NOMO-1 treated with dmso at 0.1 percent for 144 hours (cell line): ENCODE measurements around the gene LCTL.
"Not testable (repeated sequence)": the region's sequence is repeated elsewhere in the genome, so short reads cannot be mapped to it uniquely, and the experiment has no call there.

Source experiments
- DNase-seq: peaks from one replicate; lab custom pipeline; 2025; ENCODE audit not compliant: unreplicated experiment; lab: John Stamatoyannopoulos, UW

Gene LCTL

DNA sequence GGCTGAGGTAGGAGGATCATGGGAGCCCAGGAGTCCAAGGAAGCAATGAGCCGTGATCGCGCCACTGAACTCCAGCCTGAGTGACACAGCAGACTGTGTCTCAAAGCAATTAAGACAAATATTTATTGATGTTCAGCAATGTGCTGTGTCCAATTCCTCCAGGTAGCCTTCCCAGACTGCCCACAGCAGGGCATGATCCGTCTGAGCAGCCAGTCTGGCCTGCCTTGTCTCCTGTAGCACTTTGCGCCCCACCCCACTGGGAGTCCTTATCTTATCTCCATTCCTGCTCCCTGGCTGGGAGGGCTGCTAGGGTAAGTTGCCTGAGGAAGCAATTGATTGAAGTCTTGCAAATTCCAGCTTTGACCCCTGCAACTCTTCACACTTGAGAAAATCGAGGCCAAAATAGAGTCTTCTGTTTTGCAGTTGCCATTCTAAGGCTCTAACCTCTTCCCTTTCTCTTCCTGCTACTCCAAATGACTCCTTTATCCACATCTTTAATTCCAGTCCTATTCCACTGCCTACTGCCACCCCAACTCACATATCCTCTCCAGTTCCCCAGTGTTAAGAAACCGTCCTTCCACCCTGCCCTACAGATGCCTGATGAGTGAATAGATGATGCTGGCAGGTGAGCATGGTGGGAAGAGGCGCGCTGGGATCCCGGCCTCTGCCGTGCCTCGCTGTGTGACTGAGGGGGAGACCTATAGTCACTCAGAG is 26.9 kb upstream of the LCTL start:
- no peak for DNase-seq

DNA sequence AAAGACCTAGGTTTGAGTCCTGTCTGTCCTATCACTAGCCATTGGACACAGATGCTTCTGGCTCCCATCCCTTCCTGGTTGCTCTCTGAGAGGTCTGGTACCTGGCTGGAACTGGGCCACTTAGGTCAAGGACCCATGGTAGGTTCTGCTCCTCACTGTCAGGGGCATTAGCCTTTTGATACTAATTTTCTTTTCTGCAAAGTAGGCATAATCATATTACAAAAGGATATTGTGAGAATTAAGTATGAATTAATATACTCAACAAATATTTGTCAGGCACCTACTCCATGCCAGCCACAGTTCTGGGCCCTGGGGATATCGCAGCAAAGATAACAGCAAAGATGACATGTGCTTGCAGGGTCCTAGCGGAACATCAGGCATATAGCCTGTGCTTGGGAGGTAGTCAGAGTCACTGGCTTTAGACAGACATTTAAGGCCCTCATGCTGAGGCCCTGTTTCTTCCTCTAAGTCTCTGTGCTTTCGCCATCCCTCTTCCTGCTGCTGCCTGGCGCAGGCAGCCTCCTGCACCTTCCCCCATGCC is 25.6 kb upstream of the LCTL start:
- no peak for DNase-seq

DNA sequence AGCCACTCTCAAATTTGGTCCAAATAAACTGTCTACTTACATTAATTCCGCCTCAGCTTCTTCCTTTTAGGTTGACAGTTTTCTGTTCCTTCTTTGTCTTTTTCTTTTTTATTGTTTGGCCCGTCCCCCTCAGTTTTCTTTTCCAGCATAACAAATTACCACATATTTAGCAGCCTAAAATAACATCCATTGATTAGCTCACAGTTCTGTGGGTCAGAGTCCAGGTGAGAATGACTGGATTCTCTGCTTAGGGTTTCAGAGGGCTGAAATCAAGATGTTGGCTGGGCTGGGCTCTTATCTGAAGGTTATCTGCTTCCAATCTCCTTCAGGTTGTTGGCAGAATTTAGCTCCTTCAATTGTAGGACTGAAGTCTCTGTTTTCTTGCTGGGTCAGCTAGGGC is 24.6 kb upstream of the LCTL start:
- DNase-seq = no peak

DNA sequence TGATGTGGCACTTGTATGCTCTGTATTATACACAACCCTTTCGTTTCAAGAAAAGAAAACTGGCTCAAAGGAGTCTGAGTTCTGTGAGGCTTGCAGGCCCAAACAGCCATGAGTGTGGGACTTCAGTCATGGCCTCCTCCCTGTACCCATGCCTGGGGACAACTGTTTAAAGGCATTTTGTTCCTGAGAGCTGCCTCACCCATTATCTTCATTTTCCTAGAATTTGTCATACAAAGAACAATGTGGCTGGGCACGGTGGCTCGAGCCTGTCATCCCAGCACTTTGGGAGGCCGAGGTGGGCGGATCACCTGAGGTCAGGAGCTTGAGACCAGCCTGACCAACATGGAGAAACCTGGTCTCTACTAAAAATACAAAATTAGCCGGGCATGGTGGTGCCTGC is 23.6 kb upstream of the LCTL start:
- DNase-seq = not testable (repeated sequence)

DNA sequence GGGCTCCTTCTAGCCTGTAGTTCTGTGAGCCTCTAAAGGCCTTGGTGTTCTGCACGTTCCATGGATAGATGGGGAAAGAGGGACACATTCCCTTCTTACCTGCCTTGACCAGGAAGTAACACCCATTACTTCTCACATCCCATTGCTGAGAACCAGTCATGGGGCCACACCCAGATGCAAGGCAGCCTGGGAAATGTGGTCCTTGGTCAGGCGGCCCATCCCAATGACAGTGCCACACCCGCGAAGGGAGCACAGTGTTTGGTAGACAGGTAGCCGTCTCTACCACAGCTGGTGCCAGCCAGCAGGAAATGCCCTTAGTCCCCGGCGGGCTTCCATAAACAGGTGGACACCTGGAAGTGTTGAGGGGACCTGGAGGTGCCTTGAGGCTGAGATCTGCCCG is 23.2 kb upstream of the LCTL start:
- DNase-seq = no peak

DNA sequence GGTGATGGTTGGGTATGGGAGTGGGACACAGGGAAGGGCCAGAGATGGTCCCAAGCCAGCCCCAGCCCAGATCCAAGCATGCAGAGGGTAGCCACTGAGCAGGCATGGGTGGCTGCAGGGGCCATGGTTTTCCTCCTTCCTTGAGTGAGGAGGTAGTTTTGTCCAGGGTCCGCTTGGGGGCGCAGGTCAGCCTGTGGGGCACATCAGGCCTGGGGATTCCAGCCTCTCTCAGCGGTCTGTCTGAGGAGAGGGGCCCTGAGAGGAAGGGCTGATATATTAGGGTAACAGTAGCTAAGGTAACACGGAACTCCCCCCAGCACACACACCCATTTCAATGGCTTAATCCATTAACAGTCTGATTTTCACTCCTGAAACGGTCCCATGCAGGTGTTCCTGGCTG is 22.7 kb upstream of the LCTL start:
- DNase-seq = no peak

DNA sequence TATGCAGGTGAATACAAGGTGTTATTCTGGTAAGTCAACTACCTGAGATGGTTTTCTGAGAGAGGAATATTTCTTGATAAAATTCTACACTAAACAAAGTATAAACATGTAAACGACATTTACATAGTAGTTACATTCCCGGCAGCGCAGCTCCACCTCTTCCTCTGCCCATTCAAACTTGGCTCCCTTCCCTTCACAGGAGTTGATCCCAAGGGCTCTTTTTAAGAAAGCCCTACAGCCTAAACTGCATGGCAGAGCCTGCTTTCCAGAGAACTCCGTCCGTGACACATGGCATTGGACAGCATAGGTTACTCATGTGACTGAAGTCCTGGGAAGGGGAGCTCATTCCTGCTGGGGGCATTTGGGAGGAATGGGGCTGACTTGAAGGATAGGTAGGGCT is 22.0 kb upstream of the LCTL start:
- no peak for DNase-seq

DNA sequence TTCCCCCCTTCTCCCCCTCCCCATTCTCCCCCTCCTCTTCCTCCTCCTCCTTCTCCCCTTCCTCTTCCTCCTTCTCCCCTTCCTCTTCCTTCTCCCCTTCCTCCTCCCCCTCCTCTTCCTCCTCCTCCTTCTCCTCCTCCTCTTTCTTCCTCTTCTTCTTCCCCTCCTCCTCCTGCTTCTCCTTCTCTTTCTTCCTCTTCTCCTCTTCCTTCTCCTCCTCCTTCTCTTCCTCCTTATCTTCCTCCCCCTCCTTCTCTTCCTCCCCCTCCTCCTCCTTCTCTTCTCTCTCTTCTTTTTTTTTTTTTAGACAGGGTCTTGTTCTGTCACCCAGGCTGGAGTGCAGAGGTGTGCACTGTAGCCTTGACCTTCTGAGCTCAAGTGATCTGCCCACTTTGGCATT is 21.2 kb upstream of the LCTL start:
- DNase-seq = no peak

DNA sequence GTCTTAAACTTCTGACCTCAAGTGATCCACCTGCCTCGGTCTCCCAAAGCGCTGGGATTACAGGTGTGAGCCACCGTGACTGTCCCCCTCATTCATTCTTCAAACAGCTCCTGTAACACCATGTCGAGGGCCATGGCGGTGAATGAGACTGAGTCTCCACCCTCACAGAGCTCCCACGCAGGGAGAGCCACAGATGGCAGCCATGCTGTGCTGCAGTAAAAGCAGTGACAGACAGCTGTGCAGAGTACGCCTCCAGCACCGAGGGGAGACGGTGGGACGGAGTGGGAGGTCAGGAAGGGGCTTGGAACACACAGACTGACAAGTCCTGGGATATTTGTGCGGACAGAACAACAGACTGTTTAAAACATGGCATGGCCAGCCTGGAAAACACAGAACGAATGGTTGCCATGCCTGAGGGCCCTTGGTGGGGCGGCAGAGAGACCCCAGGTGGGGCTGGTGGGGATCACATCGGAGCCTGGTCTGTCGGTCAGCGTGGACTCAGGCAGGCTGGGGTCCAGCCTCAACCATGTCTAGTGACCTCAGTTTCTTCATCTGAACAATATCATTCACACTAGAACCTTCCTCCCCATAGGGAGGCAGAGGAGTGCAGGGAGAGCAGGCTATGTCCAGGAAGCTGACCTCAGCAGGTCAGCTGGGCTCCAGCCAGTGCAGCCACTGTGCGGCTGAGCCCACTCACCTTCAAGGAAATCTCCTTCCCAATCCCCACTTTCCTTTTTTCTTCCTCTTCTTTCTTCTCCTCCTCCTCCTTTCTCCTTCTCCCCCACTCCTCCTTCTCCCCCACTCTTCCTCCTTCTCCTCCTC is 20.6 kb upstream of the LCTL start:
- no peak for DNase-seq

DNA sequence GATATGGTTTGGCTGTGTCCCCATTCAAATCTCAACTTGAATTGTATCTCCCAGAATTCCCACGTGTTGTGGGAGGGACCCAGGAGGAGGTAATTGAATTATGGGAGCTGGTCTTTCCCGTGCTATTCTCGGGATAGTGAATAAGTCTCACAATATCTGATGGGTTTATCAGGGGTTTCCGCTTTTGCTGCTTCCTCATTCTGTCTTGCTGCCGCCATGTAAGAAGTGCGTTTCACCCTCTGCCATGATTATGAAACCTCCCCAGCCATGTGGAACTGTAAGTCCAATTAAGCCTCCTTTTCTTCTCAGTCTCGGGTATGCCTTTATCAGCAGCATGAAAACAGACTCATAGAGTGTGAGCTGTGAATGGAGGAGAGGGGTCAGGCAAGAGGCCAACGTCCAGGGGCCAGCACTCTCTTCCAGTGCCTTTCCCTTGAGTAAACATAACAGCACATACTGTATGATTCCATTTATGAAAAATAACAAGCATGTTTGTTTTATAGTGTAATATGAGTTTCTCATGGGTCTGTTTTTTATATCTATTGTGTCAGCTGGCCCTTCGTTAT is 16.3 kb upstream of the LCTL start:
- peak; percentile 26 for DNase-seq

DNA sequence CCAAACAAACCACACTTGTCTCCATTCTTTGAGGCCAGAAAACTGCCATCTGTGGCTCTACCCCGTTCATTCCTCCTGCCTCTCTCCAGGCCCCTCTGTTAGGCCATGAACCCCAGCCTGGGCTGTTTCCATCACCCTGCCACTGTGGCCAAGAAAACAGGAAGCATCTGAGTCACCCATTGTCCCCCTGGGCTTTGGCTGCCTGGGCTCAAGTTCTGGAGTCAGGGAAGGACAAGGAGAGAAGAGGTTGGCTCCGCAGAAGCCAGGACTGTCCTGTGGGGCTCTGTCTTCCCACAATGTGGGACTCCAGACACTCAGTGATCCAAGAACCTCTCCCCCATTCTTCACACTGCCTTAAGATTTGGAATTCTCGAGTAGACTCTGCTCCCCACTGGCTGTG is 14.8 kb upstream of the LCTL start:
- DNase-seq = no peak

DNA sequence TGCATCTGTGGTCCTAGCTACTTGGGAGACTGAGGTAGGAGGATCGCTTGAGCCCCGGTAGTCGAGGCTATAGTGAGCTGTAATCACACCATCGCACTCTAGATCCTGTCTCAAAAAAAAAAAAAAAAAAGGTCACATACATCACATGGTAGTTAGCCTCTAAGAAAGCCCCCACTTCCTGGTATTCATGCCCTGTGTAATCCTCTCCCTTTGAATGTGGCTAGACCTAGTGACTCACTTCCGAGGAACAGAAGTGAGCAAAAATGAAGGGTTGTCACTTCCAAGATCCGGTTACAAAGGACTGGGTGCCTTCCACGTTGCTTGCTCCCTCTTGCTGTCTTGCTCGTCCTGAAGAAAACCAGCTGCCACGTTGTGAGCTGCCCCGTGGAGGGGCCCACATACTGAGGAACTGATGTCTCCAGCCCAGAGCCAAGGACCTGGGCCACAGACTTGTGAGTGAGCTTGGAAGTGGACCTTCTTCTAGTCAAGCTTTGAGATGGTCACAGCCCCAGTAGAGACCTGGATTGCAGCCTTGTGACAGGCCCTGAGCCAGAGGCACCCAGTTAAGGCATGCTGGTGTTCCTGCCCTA is 12.6 kb upstream of the LCTL start:
- DNase-seq = no peak

DNA sequence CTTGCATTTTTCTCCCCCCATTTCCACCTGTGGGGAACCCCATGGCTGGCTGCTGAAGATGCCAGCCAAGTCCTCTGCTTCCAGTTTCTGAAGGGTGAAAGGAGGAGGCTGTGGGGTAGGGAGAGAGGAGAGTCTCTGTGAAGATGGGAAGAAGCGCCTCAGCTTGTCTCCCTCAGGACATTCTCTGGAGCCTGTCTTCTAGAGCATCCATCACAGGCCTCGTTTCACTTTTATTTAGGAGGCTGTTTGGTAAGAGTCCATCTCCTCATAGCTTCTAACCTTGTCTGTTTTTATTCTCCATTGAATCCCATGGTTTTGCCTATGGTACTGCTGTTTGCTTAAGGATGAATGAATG is 8.8 kb upstream of the LCTL start:
- DNase-seq = no peak

DNA sequence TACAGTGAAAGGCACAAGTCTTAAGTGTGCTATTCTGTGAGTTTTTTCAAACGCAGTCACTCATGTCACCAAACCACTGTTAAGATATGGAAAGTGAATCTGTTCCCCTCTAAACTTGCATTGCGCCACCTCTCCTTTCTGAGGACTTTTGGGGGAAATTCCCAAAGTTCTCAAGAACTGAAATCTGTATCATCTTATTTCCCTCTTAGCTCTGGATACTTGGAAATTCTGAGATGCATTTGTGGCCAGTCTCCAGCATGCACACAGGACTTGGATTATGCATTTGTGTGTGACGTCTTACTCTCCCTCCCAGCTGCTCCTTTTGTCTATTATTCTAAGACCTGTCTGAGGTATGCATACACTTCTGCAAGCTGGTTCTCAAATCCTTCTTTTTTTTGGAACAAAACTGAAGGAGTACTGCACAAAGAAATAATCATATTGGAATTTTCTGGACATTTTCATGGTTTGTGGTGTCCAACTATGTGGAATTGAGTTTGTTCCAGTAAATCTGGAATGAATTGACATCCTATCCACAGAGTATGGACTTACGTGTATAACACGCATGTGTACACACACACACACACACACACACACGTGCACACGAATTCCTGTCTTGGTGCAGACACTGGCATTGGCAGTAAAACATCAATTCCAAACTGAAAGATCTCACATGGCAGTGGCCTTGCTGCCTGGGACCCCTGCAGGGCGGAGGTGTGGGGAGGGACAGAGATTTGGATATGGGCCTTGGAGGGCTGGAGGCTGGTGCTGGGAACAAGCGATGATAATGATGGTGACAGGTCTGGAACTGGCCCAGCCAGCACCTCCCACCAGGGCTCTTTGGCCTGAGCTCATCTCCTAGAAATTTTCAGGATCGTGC is 8.2 kb upstream of the LCTL start:
- DNase-seq = no peak

DNA sequence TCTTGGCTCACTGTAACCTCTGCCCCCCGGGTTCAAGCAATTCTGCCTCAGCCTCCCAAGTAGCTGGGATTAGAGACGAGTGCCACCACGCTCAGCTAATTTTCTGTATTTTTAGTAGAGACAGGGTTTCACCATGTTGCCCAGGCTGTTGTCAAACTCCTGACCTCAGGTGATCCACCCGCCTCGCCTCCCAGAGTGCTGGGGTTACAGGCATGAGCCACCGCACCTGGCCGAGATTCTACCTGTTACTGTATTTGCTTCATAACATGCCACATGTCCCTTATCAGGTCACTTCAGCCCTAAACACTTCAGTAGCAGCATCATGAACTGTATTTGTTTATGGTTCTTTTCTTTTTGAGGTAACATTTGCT is 7.5 kb upstream of the LCTL start:
- no peak for DNase-seq

DNA sequence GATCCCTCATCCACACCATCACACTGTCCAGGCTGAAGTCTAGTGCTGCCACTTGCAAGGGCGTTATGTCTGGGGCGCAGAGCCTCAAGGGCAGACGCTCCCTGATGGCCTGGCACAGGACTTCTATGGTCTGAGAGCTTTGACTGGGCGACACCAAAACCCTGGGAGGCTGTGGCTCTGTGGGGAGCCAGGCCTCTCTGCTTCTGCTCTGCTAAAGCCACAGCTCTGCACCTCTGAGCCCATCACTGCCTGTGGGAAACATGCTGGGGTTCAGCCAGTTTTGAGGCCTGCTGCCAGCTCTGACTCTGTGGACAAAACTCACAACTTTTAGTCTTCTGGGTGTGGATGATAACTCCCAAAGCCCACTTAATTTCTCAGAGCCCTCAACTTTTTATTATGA is 6.3 kb upstream of the LCTL start:
- no peak for DNase-seq

DNA sequence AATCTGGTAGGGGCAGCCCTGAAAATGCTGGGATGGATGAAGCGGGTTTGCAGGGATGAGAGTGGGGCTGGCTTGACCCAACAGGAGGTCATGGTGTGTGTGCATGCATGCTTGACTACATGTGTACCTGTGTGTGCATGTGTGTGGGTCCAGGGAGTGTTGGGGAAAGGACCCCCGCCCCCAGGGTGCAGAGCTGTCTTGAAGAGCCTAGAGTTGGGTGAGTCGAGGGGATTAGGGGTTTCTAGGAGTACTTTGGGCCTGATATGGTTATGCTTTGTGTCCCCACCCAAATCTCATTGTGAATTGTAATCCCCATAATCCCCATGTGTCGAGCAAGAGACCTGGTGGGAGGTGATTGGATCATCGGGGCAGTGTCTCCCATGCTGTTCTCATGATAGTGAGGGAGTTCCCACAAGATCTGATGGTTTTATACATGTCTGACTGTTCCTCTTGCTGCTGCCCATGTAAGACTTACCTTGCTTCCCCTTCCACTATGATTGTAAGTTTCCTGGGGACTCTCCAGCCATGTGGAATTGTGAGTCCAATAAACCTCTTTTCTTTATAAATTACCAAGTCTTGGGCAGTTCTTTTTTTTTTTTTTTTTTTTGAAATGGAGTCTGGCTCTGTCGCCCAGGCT is 5.2 kb upstream of the LCTL start:
- DNase-seq = no peak

DNA sequence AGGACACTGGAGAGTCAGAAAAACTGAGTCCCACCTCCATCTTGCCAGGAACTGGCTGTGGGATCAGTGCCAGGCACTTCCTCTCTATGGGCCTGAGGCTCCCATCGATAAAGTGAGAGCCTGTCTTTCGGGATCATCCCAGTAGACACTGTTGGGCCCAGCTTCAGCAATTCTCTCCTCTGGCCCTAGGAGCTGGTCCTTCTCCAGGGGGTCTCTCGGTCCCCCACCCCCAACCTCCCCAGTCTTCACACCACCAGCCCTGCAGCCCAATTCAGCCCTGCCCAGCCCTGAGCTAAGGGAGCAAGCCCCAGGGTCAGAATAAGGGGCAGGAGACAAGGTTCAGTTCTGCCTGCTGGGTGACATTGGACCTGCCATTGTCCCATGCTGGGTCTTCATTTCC is 4.5 kb upstream of the LCTL start:
- DNase-seq = no peak

DNA sequence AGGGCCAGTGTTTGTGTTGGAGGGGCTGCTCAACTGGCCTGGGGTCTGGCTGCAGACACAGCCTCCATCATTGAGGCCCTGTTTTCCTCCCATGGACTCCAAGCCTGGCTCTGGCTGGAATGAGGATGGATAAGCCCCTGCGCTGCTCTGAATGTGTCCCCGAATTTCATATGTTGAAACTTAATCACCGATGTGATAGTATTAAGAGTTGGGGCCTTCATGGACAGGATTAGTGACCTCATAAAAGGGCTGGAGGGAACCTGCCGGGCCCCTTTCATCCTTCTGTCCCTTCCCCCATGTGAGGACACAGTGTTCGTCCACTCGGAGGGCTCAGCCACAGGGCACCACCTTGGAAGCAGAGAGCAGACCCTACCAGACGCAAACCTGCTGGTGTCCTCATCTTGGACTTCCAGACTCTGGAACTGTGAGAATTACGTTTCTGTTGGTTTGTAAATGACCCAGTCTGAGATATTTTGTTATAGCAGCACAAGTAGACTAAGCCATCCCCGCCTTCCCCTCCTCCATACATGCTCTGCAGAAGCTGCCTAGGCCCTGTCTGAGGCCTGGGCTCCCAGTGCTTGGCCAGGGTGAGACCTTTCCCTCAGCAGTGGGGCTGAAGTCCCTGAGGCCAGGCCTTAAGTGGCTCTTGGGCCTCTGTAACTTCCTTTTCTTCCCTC is 3.8 kb upstream of the LCTL start:
- no peak for DNase-seq

DNA sequence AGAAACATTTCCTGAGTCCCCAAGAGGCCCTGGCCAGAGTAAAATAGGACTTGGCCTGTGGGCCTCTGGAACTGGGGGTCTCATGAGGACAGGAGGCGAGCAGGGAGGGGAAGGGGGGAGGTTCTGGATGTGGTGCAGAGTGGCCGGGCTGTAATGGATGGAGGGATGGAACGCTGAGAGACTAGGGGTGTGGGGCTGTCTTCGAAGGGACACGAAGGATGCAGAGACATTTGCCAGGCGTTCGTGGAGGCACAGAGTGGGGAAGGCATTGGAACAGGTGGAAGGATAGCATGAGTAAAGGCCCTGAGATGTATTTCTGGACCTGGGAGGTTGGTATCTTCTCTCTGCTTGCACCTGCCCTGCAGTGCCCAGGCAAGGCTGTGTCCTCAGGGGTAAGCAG is 2.1 kb upstream of the LCTL start:
- DNase-seq = no peak
